Omental fat pad (tissue), 4 donors: ENCODE results near the gene SYTL2. TPM values are rescaled to one million over a fixed set of nuclear protein-coding genes. Genes with fewer than 3 reads are reported as not detected.

ENCODE experiments used
- ATAC-seq: fragments of 150-250 bp; one replicate; pipeline ENCODE4 v1.9.1; 2016; ENCODE audit warnings: mild to moderate bottlenecking, moderate library complexity; ENCODE audit not compliant: low FRiP score
- DNase-seq: peaks from one replicate; pipeline ENCODE4 v3.0.0-alpha.2; 2019; ENCODE audit warnings: low spot score
- CTCF ChIP-seq, 3 donors: fragments of 450-650 bp; IDR thresholded peaks; one replicate each; pipeline ENCODE4 v1.5.1; 2016 to 2017; ENCODE audit warnings: antibody characterized with exemption in 3 of 3, mild to moderate bottlenecking in 3 of 3, moderate library complexity in 2 of 3
- total RNA-seq, 4 donors: library from RNA; depleted of rRNA; stranded (reverse); fragments of >200 nt; gene quantifications; one replicate each; pipeline ENCODE4 v1.1.0, GENCODE V29; 2016

The SYTL2 gene
- total RNA-seq, 4 donors from 2014 or later: 14.3 to 33.9 (median 17.8) TPM

DNA sequence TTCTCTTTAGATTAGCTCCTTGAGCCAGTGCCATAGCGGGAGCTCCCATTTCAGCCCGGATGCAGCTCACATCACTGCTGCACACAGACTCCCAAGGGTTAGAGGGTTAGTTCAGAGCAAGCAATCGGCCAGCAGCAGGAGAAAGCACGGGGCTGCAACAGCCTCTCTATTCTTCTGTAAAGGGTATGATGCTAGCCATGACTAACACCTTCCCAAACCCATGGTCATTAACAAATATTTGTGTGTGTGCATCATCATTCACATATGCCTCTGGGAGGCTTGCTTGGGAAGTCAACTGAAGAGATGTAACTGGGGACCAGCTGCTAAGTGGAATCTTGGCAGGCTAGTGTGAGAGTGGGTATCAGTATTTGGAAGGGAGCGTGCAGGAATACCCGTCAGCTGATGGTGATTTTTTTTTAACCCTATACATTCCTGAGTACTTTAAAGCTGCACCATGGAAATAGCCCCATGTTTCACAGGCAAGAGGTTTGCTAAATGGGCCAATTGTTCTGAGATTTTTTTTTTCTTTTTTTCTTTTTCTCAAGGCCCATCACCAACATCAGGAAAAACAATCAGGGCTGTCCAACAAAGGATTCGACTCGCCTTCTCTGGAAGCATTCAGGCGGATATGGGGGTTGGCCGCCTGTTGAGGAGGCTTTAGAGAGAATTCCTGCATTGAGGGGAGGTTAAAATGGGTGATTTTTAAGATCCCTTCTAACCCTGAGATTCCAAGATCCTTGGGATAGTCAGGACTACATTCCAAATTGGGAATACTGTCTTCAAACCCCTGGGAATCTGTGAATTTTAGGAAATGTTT, 91.7 kb downstream of the SYTL2 start:
- ATAC-seq (peak; percentile 98), DNase-seq (no peak)
- TF ChIP-seq CTCF (IDR thresholded peaks at IDR 0.05): no peak

GRCh38 chr11:85718126-85718943, 92.6 kb downstream of the SYTL2 start:
- no peak for TF ChIP-seq CTCF (IDR thresholded peaks at IDR 0.05)
- ATAC-seq: no peak
- no peak for DNase-seq

- DNase-seq: no peak
- no peak for ATAC-seq
- no peak for TF ChIP-seq CTCF (IDR thresholded peaks at IDR 0.05)
These were observed 93.5 kb downstream of the SYTL2 start for GRCh38 chr11:85717429-85717828.

DNA sequence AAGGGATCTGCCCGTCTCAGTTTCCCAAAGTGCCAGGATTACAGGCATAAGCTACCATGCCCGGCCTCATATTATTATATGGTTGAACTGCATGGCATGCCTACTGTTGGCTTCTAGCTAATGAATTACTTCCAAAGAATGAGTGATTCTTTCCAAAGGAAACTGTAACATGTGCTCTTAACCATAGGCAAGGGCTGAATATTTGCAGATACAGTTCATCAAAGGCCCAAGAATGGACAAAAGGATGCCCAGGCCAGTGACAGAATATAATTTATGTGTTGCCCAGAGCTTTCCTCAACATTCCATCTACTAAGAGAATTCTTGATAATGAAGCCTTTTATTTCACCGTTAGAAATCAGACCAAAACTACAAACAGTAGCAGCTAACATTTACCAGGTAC, 98.0 kb downstream of the SYTL2 start:
- TF ChIP-seq CTCF (IDR thresholded peaks at IDR 0.05): no peak
- no peak for DNase-seq

DNA sequence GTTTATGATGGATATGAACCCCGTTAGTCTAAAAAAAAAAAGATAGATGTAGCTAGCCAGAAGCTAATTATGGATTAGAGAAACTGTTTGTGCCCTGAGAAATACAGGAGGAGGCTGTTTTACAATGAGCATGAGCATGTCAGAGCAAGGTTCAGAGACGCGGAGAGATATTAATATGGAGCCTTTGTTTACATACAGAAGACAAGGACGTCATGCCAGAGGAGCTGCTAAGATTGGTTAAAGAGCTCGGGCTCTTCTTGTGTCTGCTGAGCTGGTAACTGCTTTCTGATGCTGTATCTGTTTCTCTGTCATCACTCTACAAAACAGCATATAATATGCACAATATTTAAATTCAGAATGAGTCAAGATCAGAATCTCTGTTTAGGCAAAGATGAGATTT, 100.0 kb downstream of the SYTL2 start:
- ATAC-seq: no peak
- no peak for DNase-seq
- TF ChIP-seq CTCF (IDR thresholded peaks at IDR 0.05): no peak

More for the DNA sequence above, 98.0 kb downstream of the SYTL2 start:
- ATAC-seq: no peak

DNA sequence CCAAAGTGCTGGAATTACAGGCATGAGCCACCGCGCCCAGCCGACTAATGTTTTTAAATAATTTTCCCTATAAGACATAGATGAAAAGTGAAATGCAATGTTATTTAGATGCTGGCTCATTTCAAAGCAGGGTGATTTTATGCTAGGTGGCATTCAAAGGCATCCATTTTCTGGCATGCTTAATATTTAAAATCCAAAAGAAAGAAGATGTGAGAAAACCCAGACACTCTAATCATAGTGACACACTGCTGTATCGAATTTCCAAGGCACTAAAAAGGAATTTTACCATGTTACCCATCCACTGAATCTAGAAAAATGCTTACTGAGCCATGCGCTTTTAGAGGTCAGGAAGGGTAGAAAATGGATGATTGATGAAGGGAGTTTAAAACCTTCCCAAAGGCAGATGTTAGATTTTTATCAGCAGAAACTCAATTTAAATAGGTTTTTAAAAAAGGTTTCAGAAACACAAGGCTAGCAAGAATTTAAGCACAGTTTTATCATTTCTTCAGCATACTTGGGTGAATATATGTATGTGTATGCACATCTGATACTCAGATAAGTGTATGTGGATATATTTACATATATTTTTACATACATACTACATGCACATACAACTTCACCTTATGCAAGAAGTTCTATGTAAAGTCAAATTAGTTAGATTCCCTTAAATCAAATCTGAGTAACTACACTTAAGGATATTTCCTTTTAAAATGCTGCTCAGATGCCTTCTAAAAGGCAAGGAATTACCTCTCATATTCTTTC, 100.8 kb downstream of the SYTL2 start:
- no peak for ATAC-seq
- no peak for DNase-seq
- no peak for TF ChIP-seq CTCF (IDR thresholded peaks at IDR 0.05)
